ENCODE measurements around the gene KCNK3.

The KCNK3 gene

DNA sequence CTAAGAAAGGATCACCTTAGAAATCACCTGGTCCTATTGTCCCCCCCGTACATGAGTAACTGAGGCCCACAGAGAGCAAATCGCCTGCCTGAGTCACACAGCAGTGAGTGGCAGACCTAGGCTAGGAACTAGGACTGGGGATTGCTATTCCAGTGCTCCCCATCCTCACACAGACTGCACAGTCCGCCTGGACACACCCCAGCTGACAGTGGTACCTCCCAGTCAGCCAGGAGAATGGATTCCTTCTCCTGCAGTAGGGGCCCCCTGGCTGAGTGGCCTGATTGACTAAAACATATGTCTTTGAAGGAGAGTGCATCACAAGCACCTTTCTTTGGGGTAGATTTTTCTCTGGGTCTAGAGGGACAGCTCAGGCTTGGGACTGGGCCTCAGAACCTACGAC, 39.2 kb downstream of the KCNK3 start:
- H3K4me3 ChIP-seq (ENCODE audit: low read length), result no peak overlapping the region
- DNase-seq (ENCODE audit: low read depth, low spot score), result no peak
- H3K9me3 ChIP-seq (ENCODE audit: control insufficient read depth, insufficient read depth, low read length), result no peaks in the 10 kb centered on the region
- H3K27me3 ChIP-seq (ENCODE audit: control insufficient read depth, insufficient read depth, low read length), result no peaks in the 10 kb centered on the region
- H3K4me1 ChIP-seq (ENCODE audit: control insufficient read depth, insufficient read depth, low read length), result no peaks in the 10 kb centered on the region
- WGBS (ENCODE audit: insufficient coverage, insufficient read length), result no CpG with 5 or more reads among the region's 4 CpGs
- no peaks in the 10 kb centered on the region for H3K36me3 ChIP-seq (ENCODE audit: control insufficient read depth, insufficient read depth, low read length)
- no peak overlapping the region for H3K27ac ChIP-seq (ENCODE audit: low read length)

DNA sequence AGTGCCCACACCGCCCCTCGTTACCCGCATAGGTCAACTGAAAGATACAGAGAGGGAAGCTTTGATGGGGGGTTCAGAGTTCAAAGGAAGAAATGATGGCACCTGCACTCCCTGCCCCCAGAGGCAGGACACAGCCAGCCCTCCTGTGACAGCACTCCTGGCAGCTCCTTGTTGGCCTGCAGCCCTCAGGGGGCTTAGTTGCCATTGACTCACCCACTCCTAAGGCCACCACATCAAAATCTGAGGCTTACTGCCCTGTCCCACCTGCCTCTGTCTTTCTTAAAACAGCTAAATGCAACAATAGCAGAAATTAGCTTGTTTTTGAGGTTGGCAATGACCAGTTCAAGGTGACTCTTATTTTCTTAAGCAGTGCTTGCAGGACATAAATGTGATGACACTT, 39.9 kb downstream of the KCNK3 start:
- Histone ChIP-seq H3K27me3 (ENCODE audit: control insufficient read depth, insufficient read depth, low read length) (no peaks in the 10 kb centered on the region), H3K9me3 (ENCODE audit: control insufficient read depth, insufficient read depth, low read length) (no peaks in the 10 kb centered on the region), H3K4me3 (ENCODE audit: low read length) (no peak overlapping the region), H3K4me1 (ENCODE audit: control insufficient read depth, insufficient read depth, low read length) (no peaks in the 10 kb centered on the region), H3K27ac (ENCODE audit: low read length) (no peak overlapping the region), H3K36me3 (ENCODE audit: control insufficient read depth, insufficient read depth, low read length) (no peaks in the 10 kb centered on the region)
- no peak for DNase-seq (ENCODE audit: low read depth, low spot score)
- WGBS (ENCODE audit: insufficient coverage, insufficient read length), result no CpG with 5 or more reads among the region's 3 CpGs

- Histone ChIP-seq H3K36me3 (ENCODE audit: control insufficient read depth, insufficient read depth, low read length) (no peaks in the 10 kb centered on the region), H3K9me3 (ENCODE audit: control insufficient read depth, insufficient read depth, low read length) (no peaks in the 10 kb centered on the region), H3K27ac (ENCODE audit: low read length) (no peak overlapping the region), H3K4me3 (ENCODE audit: low read length) (no peak overlapping the region), H3K27me3 (ENCODE audit: control insufficient read depth, insufficient read depth, low read length) (no peaks in the 10 kb centered on the region), H3K4me1 (ENCODE audit: control insufficient read depth, insufficient read depth, low read length) (no peaks in the 10 kb centered on the region)
- DNase-seq (ENCODE audit: low read depth, low spot score), result no peak
- whole genome bisulfite sequencing (ENCODE audit: insufficient coverage, insufficient read length), result no CpG with 5 or more reads among the region's 9 CpGs
These were observed 40.9 kb downstream of the KCNK3 start for GRCh38 chr2:26733413-26733812.

DNA sequence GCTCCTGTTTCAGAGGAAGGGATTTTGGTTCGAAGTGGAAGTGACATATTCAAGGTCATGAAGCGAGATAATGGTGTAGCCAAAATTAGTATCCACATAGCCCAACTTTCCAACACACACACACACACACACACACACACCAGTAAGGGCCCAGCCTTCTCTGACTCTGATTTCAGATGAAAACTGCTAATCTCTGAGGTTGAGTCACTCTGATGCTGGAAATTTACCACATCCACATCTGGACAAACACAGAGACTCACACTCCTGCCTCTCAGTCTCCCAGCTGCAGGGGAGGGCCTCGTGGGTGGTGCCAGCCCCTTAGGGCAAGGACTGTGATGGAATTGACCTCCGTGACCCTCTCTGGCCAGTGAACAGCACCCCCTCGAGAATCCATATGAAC, 42.6 kb downstream of the KCNK3 start:
- Histone ChIP-seq H3K4me1 (ENCODE audit: control insufficient read depth, insufficient read depth, low read length) (no peaks in the 10 kb centered on the region), H3K27me3 (ENCODE audit: control insufficient read depth, insufficient read depth, low read length) (no peaks in the 10 kb centered on the region), H3K36me3 (ENCODE audit: control insufficient read depth, insufficient read depth, low read length) (no peaks in the 10 kb centered on the region), H3K4me3 (ENCODE audit: low read length) (no peak overlapping the region), H3K9me3 (ENCODE audit: control insufficient read depth, insufficient read depth, low read length) (no peaks in the 10 kb centered on the region), H3K27ac (ENCODE audit: low read length) (no peak overlapping the region)
- DNase-seq (ENCODE audit: low read depth, low spot score), result no peak
- no CpG with 5 or more reads among the region's 5 CpGs for WGBS (ENCODE audit: insufficient coverage, insufficient read length)

DNA sequence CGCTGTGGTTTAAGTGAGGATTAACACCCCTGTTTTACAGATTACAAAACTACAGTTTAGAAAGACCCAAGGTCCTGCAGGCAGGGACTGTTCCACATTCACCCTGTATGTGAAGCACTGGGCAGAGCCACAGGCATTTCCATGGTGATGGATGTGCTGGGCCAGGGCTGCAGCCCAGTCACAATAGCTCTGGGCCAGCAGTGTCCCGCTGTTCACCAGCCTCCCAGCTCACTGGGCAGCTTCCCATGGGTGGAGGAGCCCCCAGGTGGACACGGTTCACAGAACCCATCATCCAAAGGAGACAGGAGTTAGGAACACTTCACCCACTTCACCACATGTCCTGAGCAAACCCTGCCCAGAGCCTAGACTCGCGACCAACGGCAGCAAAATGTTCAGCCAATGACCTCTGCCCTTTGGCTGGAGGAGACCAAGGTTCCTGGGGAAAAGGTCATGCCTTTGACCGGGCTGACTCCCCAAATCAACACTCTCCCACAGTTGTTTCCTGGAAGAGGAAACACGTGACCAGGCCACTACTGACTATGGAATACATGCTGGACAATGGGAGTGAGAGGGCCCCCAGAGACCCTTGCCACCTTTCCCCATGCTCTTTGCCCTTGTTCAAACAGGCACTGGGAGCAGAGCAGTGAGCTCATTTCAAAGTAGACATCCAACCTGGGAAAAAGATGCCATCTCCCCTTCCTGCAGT, 43.5 kb downstream of the KCNK3 start:
- H3K27ac ChIP-seq (ENCODE audit: low read length), result no peak overlapping the region
- H3K9me3 ChIP-seq (ENCODE audit: control insufficient read depth, insufficient read depth, low read length), result no peaks in the 10 kb centered on the region
- no peak overlapping the region for H3K4me3 ChIP-seq (ENCODE audit: low read length)
- H3K27me3 ChIP-seq (ENCODE audit: control insufficient read depth, insufficient read depth, low read length), result no peaks in the 10 kb centered on the region
- no peaks in the 10 kb centered on the region for H3K36me3 ChIP-seq (ENCODE audit: control insufficient read depth, insufficient read depth, low read length)
- WGBS (ENCODE audit: insufficient coverage, insufficient read length), result no CpG with 5 or more reads among the region's 8 CpGs
- DNase-seq (ENCODE audit: low read depth, low spot score), result no peak
- no peaks in the 10 kb centered on the region for H3K4me1 ChIP-seq (ENCODE audit: control insufficient read depth, insufficient read depth, low read length)

GRCh38 chr2:26737221-26737620, 44.7 kb downstream of the KCNK3 start:
- no peak overlapping the region for H3K27ac ChIP-seq (ENCODE audit: low read length)
- H3K36me3 ChIP-seq (ENCODE audit: control insufficient read depth, insufficient read depth, low read length), result no peaks in the 10 kb centered on the region
- H3K4me3 ChIP-seq (ENCODE audit: low read length), result no peak overlapping the region
- DNase-seq (ENCODE audit: low read depth, low spot score), result no peak
- H3K4me1 ChIP-seq (ENCODE audit: control insufficient read depth, insufficient read depth, low read length), result no peaks in the 10 kb centered on the region
- WGBS (ENCODE audit: insufficient coverage, insufficient read length), result no CpG with 5 or more reads among the region's 4 CpGs
- no peaks in the 10 kb centered on the region for H3K9me3 ChIP-seq (ENCODE audit: control insufficient read depth, insufficient read depth, low read length)
- no peaks in the 10 kb centered on the region for H3K27me3 ChIP-seq (ENCODE audit: control insufficient read depth, insufficient read depth, low read length)

GRCh38 chr2:26738481-26738880, 46.0 kb downstream of the KCNK3 start:
- H3K4me3 ChIP-seq (ENCODE audit: low read length), result no peak overlapping the region
- no peaks in the 10 kb centered on the region for H3K27me3 ChIP-seq (ENCODE audit: control insufficient read depth, insufficient read depth, low read length)
- no peak for DNase-seq (ENCODE audit: low read depth, low spot score)
- no peaks in the 10 kb centered on the region for H3K4me1 ChIP-seq (ENCODE audit: control insufficient read depth, insufficient read depth, low read length)
- no peaks in the 10 kb centered on the region for H3K36me3 ChIP-seq (ENCODE audit: control insufficient read depth, insufficient read depth, low read length)
- no peak overlapping the region for H3K27ac ChIP-seq (ENCODE audit: low read length)
- WGBS (ENCODE audit: insufficient coverage, insufficient read length), result no CpG with 5 or more reads among the region's 4 CpGs
- no peaks in the 10 kb centered on the region for H3K9me3 ChIP-seq (ENCODE audit: control insufficient read depth, insufficient read depth, low read length)

GRCh38 chr2:26739514-26739913, 47.0 kb downstream of the KCNK3 start:
- no peaks in the 10 kb centered on the region for H3K27me3 ChIP-seq (ENCODE audit: control insufficient read depth, insufficient read depth, low read length)
- WGBS (ENCODE audit: insufficient coverage, insufficient read length), result no CpG with 5 or more reads among the region's 7 CpGs
- DNase-seq (ENCODE audit: low read depth, low spot score), result no peak

DNA sequence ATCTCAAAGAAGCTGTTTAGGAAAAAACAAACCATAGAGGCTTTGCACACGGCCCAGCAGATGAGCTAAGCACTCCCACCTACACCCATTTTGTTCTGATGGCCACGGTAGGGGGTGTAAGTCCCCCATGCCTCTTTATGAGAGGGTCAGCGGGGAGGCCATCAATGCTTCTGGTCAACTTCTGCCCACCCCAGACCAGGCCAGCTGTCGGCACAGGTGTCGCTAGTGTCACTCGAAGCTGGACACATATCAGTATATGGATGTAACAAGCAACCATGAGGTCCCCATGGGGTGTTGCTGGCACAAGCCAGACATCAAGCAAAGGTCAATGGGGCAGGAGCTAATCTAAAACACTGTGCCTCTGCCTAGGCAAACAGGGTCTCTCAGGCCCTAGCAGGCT, 47.8 kb downstream of the KCNK3 start:
- no peak for DNase-seq (ENCODE audit: low read depth, low spot score)
- Histone ChIP-seq H3K9me3 (ENCODE audit: control insufficient read depth, insufficient read depth, low read length) (no peaks in the 10 kb centered on the region), H3K27me3 (ENCODE audit: control insufficient read depth, insufficient read depth, low read length) (no peaks in the 10 kb centered on the region), H3K36me3 (ENCODE audit: control insufficient read depth, insufficient read depth, low read length) (no peaks in the 10 kb centered on the region), H3K4me3 (ENCODE audit: low read length) (no peak overlapping the region), H3K27ac (ENCODE audit: low read length) (no peak overlapping the region), H3K4me1 (ENCODE audit: control insufficient read depth, insufficient read depth, low read length) (no peaks in the 10 kb centered on the region)
- WGBS (ENCODE audit: insufficient coverage, insufficient read length), result no CpG with 5 or more reads among the region's 6 CpGs

More at GRCh38 chr2:26739514-26739913, 47.0 kb downstream of the KCNK3 start:
- Histone ChIP-seq H3K27ac (ENCODE audit: low read length) (no peak overlapping the region), H3K9me3 (ENCODE audit: control insufficient read depth, insufficient read depth, low read length) (no peaks in the 10 kb centered on the region), H3K4me1 (ENCODE audit: control insufficient read depth, insufficient read depth, low read length) (no peaks in the 10 kb centered on the region), H3K4me3 (ENCODE audit: low read length) (no peak overlapping the region), H3K36me3 (ENCODE audit: control insufficient read depth, insufficient read depth, low read length) (no peaks in the 10 kb centered on the region)

- no CpG with 5 or more reads among the region's 8 CpGs for WGBS (ENCODE audit: insufficient coverage, insufficient read length)
- no peaks in the 10 kb centered on the region for H3K36me3 ChIP-seq (ENCODE audit: control insufficient read depth, insufficient read depth, low read length)
- H3K27me3 ChIP-seq (ENCODE audit: control insufficient read depth, insufficient read depth, low read length), result no peaks in the 10 kb centered on the region
- H3K4me1 ChIP-seq (ENCODE audit: control insufficient read depth, insufficient read depth, low read length), result no peaks in the 10 kb centered on the region
- no peak overlapping the region for H3K27ac ChIP-seq (ENCODE audit: low read length)
- H3K4me3 ChIP-seq (ENCODE audit: low read length), result no peak overlapping the region
- DNase-seq (ENCODE audit: low read depth, low spot score), result no peak
- H3K9me3 ChIP-seq (ENCODE audit: control insufficient read depth, insufficient read depth, low read length), result no peaks in the 10 kb centered on the region
These were observed 48.4 kb downstream of the KCNK3 start for GRCh38 chr2:26740890-26741302.

DNA sequence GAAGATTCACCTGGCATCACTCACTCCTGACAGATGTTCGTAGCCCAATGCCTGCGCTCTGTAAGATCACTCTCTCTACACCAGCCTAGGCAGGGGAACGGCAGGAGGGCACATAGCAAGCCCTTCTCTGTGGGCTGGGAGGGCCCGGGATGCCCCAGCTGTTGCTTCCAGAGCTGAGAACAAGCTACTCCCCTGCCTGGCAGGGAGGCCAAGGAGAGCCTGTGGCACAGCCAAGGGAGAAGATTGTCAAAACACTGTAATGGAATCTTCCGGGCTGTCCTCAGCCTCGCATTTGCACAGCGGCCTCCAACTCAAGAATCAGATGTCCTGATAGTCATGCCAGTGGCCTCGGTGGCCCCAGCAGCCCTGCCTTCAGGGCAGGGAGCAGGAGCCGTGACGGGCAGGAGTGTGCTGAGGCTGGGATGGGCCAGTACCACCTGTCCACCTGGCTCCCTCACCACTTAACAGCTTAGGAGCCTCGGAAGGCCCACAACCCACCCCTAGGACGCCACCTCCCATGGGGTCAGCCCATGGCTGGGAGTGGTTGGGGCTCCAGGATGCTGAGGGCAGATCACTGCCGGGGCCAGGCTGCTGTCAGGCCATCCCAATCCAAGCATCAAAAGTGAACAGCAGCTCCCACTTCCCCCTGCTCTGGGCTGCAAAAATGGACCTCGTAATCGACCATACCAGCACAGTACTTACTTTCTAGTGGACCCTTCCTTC, 49.7 kb downstream of the KCNK3 start:
- H3K27ac ChIP-seq (ENCODE audit: low read length), result no peak overlapping the region
- DNase-seq (ENCODE audit: low read depth, low spot score), result no peak

More for the DNA sequence above, 49.7 kb downstream of the KCNK3 start:
- H3K27me3 ChIP-seq (ENCODE audit: control insufficient read depth, insufficient read depth, low read length), result no peaks in the 10 kb centered on the region
- H3K4me3 ChIP-seq (ENCODE audit: low read length), result no peak overlapping the region
- H3K9me3 ChIP-seq (ENCODE audit: control insufficient read depth, insufficient read depth, low read length), result no peaks in the 10 kb centered on the region
- no peaks in the 10 kb centered on the region for H3K4me1 ChIP-seq (ENCODE audit: control insufficient read depth, insufficient read depth, low read length)
- WGBS (ENCODE audit: insufficient coverage, insufficient read length), result no CpG with 5 or more reads among the region's 15 CpGs
- no peaks in the 10 kb centered on the region for H3K36me3 ChIP-seq (ENCODE audit: control insufficient read depth, insufficient read depth, low read length)

Data from iPS DF 6.9 (cell line).